Smooth muscle cell of the pulmonary artery (primary cell): Measurements from ENCODE around the gene OR51I1. TPM values are rescaled to one million over a fixed set of nuclear protein-coding genes. Genes with fewer than 3 reads are reported as not detected.

ENCODE experiments used
- total RNA-seq: library from RNA; depleted of rRNA; stranded (reverse); fragments of >200 nt; gene quantifications from 2 replicates; pipeline ENCODE4 v1.2.3, GENCODE V29; 2014

The OR51I1 gene, protein sequence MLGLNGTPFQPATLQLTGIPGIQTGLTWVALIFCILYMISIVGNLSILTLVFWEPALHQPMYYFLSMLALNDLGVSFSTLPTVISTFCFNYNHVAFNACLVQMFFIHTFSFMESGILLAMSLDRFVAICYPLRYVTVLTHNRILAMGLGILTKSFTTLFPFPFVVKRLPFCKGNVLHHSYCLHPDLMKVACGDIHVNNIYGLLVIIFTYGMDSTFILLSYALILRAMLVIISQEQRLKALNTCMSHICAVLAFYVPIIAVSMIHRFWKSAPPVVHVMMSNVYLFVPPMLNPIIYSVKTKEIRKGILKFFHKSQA
- total RNA-seq, result not detected in 2 replicates

DNA sequence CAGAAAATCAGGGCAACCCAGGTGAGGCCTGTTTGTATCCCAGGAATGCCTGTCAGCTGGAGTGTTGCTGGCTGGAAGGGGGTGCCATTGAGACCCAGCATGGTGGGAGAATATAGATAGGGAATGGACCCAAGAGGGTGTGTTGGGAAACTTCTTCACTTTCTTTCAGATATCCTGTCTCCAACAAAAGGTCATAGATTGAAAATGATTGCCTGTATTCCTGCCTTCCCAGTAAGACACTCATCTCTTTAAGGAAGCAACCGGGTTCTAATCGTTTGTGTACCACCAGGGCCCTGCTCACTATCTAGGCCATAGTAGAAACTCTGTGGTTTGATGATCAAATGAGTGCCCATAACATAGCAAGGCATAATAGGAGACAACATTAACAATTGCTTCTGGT lies at the start of gene OR51I1:
TSS of gene OR51I1 (minus strand) at position 101 of the 400 bp plus-strand sequence. CDS start at position 101, 0 bp downstream.

DNA sequence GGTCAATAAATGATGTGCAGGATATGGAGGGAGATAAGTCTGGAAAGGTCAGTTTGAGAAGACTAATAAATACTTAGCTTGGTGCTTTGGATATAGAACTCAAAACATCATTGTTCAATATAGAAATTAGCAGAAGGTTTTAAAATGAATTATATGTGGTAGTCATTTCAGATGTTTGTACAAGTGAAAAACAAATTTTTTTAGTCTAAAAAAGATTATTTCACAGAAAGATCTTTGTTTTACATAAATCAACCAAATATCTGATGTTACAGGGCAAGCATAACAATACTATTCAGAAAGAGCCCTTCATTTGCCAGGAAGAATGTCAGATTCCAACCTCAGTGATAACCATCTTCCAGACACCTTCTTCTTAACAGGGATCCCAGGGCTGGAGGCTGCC lies 47.1 kb upstream of the OR51I1 start, which contains the start of gene OR52D1:
TSS of gene OR52D1 (plus strand) at position 301 of the 400 bp plus-strand sequence. CDS start at position 323, 22 bp downstream.

DNA sequence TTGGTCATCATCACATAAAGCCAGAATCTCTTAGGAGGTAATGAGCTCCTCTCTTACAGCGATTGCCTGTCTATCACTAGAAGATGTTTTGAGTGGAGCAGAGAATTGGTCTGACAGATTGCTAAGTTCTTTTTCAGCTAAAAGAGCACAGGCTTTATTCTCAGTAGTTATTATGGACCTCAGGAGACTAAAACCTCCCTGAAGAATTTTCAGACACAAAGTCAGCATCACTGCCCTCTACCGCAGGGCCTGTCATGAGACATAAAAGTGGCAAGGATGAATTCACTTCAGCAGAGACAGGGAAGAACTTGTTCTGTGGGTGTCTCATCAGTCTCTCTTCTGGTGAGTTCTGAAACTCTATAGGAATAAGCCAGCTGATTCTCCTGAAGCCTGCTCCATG lies 7.7 kb upstream of the OR51I1 start, which contains the start of gene OR51I2:
TSS of gene OR51I2 (plus strand) at position 301 of the 400 bp plus-strand sequence. CDS start 4,166 bp downstream, outside the sequence.

DNA sequence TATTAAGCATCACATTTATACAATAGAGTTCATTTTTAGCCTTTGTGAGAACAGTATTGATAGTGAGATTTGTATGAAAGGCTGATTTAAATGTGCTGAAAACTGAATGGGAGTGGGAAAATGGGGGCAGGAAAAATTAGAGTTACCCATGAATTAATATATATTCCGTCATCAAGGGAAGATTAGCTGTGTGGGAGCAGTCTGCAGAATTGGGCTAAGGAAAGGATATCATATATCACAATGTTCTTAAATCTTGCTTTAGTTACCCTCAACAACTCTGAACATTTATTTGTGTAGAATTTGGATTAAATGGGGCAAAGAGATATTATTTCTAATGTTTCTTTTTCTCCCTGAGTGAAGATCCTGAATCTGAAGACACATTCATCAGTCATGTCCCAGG lies 19.5 kb downstream of the OR51I1 start, which contains the start of gene OR51Q1:
TSS of gene OR51Q1 (plus strand) at position 301 of the 400 bp plus-strand sequence. CDS start at position 391, 90 bp downstream.

Other genes starting within 250 kb of the OR51I1 start
- gene OR51V1, start 240.8 kb downstream of the OR51I1 start, total RNA-seq, result not detected in 2 replicates
- gene HBB, start 214.4 kb downstream of the OR51I1 start, total RNA-seq, result not detected in 2 replicates
- gene HBD, start 207.0 kb downstream of the OR51I1 start, total RNA-seq, result 0.33 and 0.36 TPM in 2 replicates
- gene HBG1, start 191.7 kb downstream of the OR51I1 start, total RNA-seq, result not detected in 2 replicates
- gene HBG2, start 186.7 kb downstream of the OR51I1 start, total RNA-seq, result not detected in 2 replicates
- gene HBE1, start 171.6 kb downstream of the OR51I1 start, total RNA-seq, result not detected in 2 replicates
- gene OR51B4, start 139.6 kb downstream of the OR51I1 start, total RNA-seq, result 0.20 TPM in 1 of 2 replicates, not detected in the other
- 0.13 TPM in 2 replicates for gene OR51B2, start 117.2 kb downstream of the OR51I1 start, total RNA-seq
- 0.13 and 0.17 TPM in 2 replicates for gene OR51B5, start 98.0 kb downstream of the OR51I1 start, total RNA-seq
- gene OR51B6, start 90.0 kb downstream of the OR51I1 start, total RNA-seq, result not detected in 2 replicates
- gene OR51M1, start 57.7 kb downstream of the OR51I1 start, total RNA-seq, result not detected in 2 replicates
- gene OR51Q1, start 19.4 kb downstream of the OR51I1 start, total RNA-seq, result not detected in 2 replicates
- gene OR51I2, start 7.8 kb upstream of the OR51I1 start, total RNA-seq, result not detected in 2 replicates
- gene OR52D1, start 47.2 kb upstream of the OR51I1 start, total RNA-seq, result not detected in 2 replicates
- gene UBQLN3, start 68.4 kb upstream of the OR51I1 start, total RNA-seq, result 0.10 and 0.26 TPM in 2 replicates
- 0.23 and 0.33 TPM in 2 replicates for gene UBQLNL, start 75.2 kb upstream of the OR51I1 start, total RNA-seq
- 0.91 and 0.99 TPM in 2 replicates for gene OR52H1, start 107.0 kb upstream of the OR51I1 start, total RNA-seq
- gene OR52B6, start 139.4 kb upstream of the OR51I1 start, total RNA-seq, result not detected in 2 replicates
- 3.0 and 5.1 TPM in 2 replicates for gene TRIM6, start 155.1 kb upstream of the OR51I1 start, total RNA-seq
- gene TRIM34, start 183.5 kb upstream of the OR51I1 start, total RNA-seq, result 7.8 and 14.9 TPM in 2 replicates
- 28.7 and 41.6 TPM in 2 replicates for gene TRIM5, start 243.6 kb upstream of the OR51I1 start, total RNA-seq
- gene TRIM22, start 248.3 kb upstream of the OR51I1 start, total RNA-seq, result 111 and 122 TPM in 2 replicates